Measurements from ENCODE around the gene ITIH5.

Gene ITIH5

GRCh38 chr10:7551950-7552716, 114.6 kb downstream of the ITIH5 start:
- DNase-seq (ENCODE audit: low read depth in 1 of 2, low spot score in 1 of 2), result no peak

GRCh38 chr10:7551289-7551688, 115.5 kb downstream of the ITIH5 start:
- DNase-seq (ENCODE audit: low read depth in 1 of 2, low spot score in 1 of 2), result no peak

- DNase-seq (ENCODE audit: low read depth in 1 of 2, low spot score in 1 of 2), result no peak
These were observed 116.8 kb downstream of the ITIH5 start for GRCh38 chr10:7550013-7550412.

GRCh38 chr10:7547829-7548228, 118.9 kb downstream of the ITIH5 start:
- DNase-seq (ENCODE audit: low read depth in 1 of 2, low spot score in 1 of 2), result no peak

GRCh38 chr10:7547206-7547605, 119.6 kb downstream of the ITIH5 start:
- DNase-seq (ENCODE audit: low read depth in 1 of 2, low spot score in 1 of 2), result no peak

GRCh38 chr10:7546385-7546967, 120.3 kb downstream of the ITIH5 start:
- DNase-seq (ENCODE audit: low read depth in 1 of 2, low spot score in 1 of 2), result no peak

GRCh38 chr10:7545792-7546191, 121.0 kb downstream of the ITIH5 start:
- DNase-seq (ENCODE audit: low read depth in 1 of 2, low spot score in 1 of 2), result no peak

- DNase-seq (ENCODE audit: low read depth in 1 of 2, low spot score in 1 of 2), result no peak
These were observed 121.5 kb downstream of the ITIH5 start for GRCh38 chr10:7545261-7545660.

- DNase-seq (ENCODE audit: low read depth in 1 of 2, low spot score in 1 of 2), result no peak
These were observed 122.6 kb downstream of the ITIH5 start for GRCh38 chr10:7544203-7544602.

- no peak for DNase-seq (ENCODE audit: low read depth in 1 of 2, low spot score in 1 of 2)
These were observed 124.4 kb downstream of the ITIH5 start for GRCh38 chr10:7542189-7542914.

GRCh38 chr10:7541137-7542087, 125.4 kb downstream of the ITIH5 start:
- no peak for DNase-seq (ENCODE audit: low read depth in 1 of 2, low spot score in 1 of 2)

- no peak for DNase-seq (ENCODE audit: low read depth in 1 of 2, low spot score in 1 of 2)
These were observed 127.7 kb downstream of the ITIH5 start for GRCh38 chr10:7538970-7539654.

GRCh38 chr10:7537126-7537525, 129.6 kb downstream of the ITIH5 start:
- DNase-seq (ENCODE audit: low read depth in 1 of 2, low spot score in 1 of 2), result no peak

- DNase-seq (ENCODE audit: low read depth in 1 of 2, low spot score in 1 of 2), result no peak
These were observed 132.3 kb downstream of the ITIH5 start for GRCh38 chr10:7534480-7534852.

GRCh38 chr10:7533657-7534479, 132.9 kb downstream of the ITIH5 start:
- DNase-seq (ENCODE audit: low read depth in 1 of 2, low spot score in 1 of 2), result no peak

- DNase-seq (ENCODE audit: low read depth in 1 of 2, low spot score in 1 of 2), result no peak
These were observed 133.9 kb downstream of the ITIH5 start for GRCh38 chr10:7532723-7533498.

- no peak for DNase-seq (ENCODE audit: low read depth in 1 of 2, low spot score in 1 of 2)
These were observed 137.1 kb downstream of the ITIH5 start for GRCh38 chr10:7529638-7530037.

- no peak for DNase-seq (ENCODE audit: low read depth in 1 of 2, low spot score in 1 of 2)
These were observed 139.3 kb downstream of the ITIH5 start for GRCh38 chr10:7527468-7527867.

- no peak for DNase-seq (ENCODE audit: low read depth in 1 of 2, low spot score in 1 of 2)
These were observed 140.8 kb downstream of the ITIH5 start for GRCh38 chr10:7526017-7526400.

Measured in activated T-helper 1 cell treated with anti-CD3 and anti-CD28 coated beads, Interleukin-2, amount 50 U/mL, for 16 hours (primary cell).